ENCODE results near the gene TAAR9.
"Not testable (repeated sequence)": the region's sequence is repeated elsewhere in the genome, so short reads cannot be mapped to it uniquely, and the experiment has no call there.

The TAAR9 gene

GRCh38 chr6:132513831-132514545 is 24.1 kb upstream of the TAAR9 start:
- no peak for DNase-seq (ENCODE audit: low read depth in 2 of 2, low spot score in 1 of 2)

- DNase-seq (ENCODE audit: low read depth in 2 of 2, low spot score in 1 of 2) = no peak
These were observed 22.7 kb upstream of the TAAR9 start for GRCh38 chr6:132515386-132515785.

GRCh38 chr6:132520953-132521352 is 17.1 kb upstream of the TAAR9 start:
- DNase-seq (ENCODE audit: low read depth in 2 of 2, low spot score in 1 of 2) = no peak

- no peak for DNase-seq (ENCODE audit: low read depth in 2 of 2, low spot score in 1 of 2)
These were observed 13.4 kb upstream of the TAAR9 start for GRCh38 chr6:132524646-132525045.

GRCh38 chr6:132525866-132526265 is 12.2 kb upstream of the TAAR9 start:
- DNase-seq (ENCODE audit: low read depth in 2 of 2, low spot score in 1 of 2) = no peak

- DNase-seq (ENCODE audit: low read depth in 2 of 2, low spot score in 1 of 2) = no peak
These were observed 11.6 kb upstream of the TAAR9 start for GRCh38 chr6:132526461-132526860.

GRCh38 chr6:132527791-132528190 is 10.3 kb upstream of the TAAR9 start:
- no peak for DNase-seq (ENCODE audit: low read depth in 2 of 2, low spot score in 1 of 2)

GRCh38 chr6:132530293-132530974 is 7.6 kb upstream of the TAAR9 start:
- peak; percentile 49 to 56 for DNase-seq (ENCODE audit: low read depth in 2 of 2, low spot score in 1 of 2)

- DNase-seq (ENCODE audit: low read depth in 2 of 2, low spot score in 1 of 2) = not testable (repeated sequence)
These were observed 3.5 kb upstream of the TAAR9 start for GRCh38 chr6:132534546-132534945.

- DNase-seq (ENCODE audit: low read depth in 2 of 2, low spot score in 1 of 2) = no peak
These were observed 932 bp upstream of the TAAR9 start for GRCh38 chr6:132537145-132537544.

GRCh38 chr6:132544826-132545225 is 6.7 kb downstream of the TAAR9 start:
- DNase-seq (ENCODE audit: low read depth in 2 of 2, low spot score in 1 of 2) = no peak

GRCh38 chr6:132548746-132549463 is 10.8 kb downstream of the TAAR9 start:
- no peak for DNase-seq (ENCODE audit: low read depth in 2 of 2, low spot score in 1 of 2)

GRCh38 chr6:132551214-132551613 is 13.1 kb downstream of the TAAR9 start:
- no peak for DNase-seq (ENCODE audit: low read depth in 2 of 2, low spot score in 1 of 2)

GRCh38 chr6:132552372-132552771 is 14.3 kb downstream of the TAAR9 start, which contains the start of gene TAAR8:
Gene TAAR8 (plus strand): TSS chr6:132552672. CDS start chr6:132552693, 21 bp downstream.
- DNase-seq (ENCODE audit: low read depth in 2 of 2, low spot score in 1 of 2) = no peak

- DNase-seq (ENCODE audit: low read depth in 2 of 2, low spot score in 1 of 2) = not testable (repeated sequence)
These were observed 22.0 kb downstream of the TAAR9 start for GRCh38 chr6:132560087-132560486.

GRCh38 chr6:132566404-132566803 is 28.3 kb downstream of the TAAR9 start:
- DNase-seq (ENCODE audit: low read depth in 2 of 2, low spot score in 1 of 2) = no peak

- DNase-seq (ENCODE audit: low read depth in 2 of 2, low spot score in 1 of 2) = no peak
These were observed 29.5 kb downstream of the TAAR9 start for GRCh38 chr6:132567566-132567965.

- no peak for DNase-seq (ENCODE audit: low read depth in 2 of 2, low spot score in 1 of 2)
These were observed 30.5 kb downstream of the TAAR9 start for GRCh38 chr6:132568611-132569010.

GRCh38 chr6:132569170-132569569 is 31.1 kb downstream of the TAAR9 start:
- no peak for DNase-seq (ENCODE audit: low read depth in 2 of 2, low spot score in 1 of 2)

- no peak for DNase-seq (ENCODE audit: low read depth in 2 of 2, low spot score in 1 of 2)
These were observed 32.2 kb downstream of the TAAR9 start, which contains the start of gene TAAR6 for GRCh38 chr6:132570221-132570777. Gene TAAR6 (plus strand): TSS chr6:132570322. CDS start chr6:132570322, 0 bp downstream.

- DNase-seq (ENCODE audit: low read depth in 2 of 2, low spot score in 1 of 2) = no peak
These were observed 33.7 kb downstream of the TAAR9 start for GRCh38 chr6:132571774-132572173.

- no peak for DNase-seq (ENCODE audit: low read depth in 2 of 2, low spot score in 1 of 2)
These were observed 46.6 kb downstream of the TAAR9 start for GRCh38 chr6:132584698-132585097.

Data from stimulated activated CD8-positive, alpha-beta memory T cell treated with anti-CD3 and anti-CD28 coated beads, Interleukin-4, amount 100 ng/mL, for 1 hour (primary cell).